NCI-H2081 treated with DMSO at 0.1 percent for 48 hours (cell line): ENCODE measurements around the gene PLEKHA6.

Experiments used
- DNase-seq: peaks from one replicate; lab custom pipeline; 2025; lab: John Stamatoyannopoulos, UW

Gene PLEKHA6

DNA sequence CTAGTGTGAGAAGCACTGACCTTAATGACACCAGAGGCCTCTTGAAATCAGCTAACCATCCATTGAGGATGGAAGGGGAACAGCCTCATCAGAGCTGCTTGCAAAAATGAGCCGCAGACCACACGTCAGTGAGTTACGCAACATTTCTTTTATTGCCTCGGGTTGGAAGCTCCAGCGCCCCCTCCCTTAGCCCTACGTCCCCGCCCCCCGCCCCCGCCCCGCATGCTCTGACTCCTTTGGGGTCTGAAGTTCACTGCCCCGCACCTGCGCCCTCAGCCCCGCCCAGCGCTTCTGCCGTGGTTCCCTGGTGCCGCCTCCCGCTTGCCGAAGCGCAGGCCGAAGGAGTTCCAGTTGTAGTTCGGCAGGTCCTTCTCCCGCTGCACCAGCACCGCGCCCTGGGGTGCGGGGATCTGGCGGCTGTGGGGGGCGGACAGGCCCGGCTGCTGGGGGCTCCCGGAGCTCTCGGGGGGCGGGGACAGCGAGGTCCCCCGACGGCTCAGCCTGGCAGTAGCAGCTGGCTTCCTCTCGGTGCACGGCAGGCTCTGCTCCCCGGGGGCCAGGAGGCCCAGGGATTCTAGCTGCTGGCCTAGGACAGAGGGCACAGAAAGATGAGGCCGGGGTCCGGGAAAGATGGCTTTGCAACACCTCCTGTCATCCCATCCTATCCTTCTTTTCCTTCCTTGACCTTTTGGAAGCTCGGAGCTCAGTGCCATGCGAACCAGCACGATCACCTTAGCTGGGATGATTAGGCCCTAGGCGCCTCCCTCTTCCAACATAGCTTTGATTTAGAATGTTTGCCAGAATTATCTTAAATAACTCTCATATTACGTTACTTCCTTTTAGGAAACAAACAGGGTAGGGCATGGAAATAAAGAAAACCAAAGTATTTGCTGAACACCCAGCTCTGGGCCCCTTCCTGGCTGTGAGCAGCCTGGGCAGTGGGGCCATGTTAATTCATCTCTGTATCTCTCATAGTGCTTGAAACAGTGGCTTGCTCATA lies 169.2 kb downstream of the PLEKHA6 start:
- DNase-seq, result no peak

DNA sequence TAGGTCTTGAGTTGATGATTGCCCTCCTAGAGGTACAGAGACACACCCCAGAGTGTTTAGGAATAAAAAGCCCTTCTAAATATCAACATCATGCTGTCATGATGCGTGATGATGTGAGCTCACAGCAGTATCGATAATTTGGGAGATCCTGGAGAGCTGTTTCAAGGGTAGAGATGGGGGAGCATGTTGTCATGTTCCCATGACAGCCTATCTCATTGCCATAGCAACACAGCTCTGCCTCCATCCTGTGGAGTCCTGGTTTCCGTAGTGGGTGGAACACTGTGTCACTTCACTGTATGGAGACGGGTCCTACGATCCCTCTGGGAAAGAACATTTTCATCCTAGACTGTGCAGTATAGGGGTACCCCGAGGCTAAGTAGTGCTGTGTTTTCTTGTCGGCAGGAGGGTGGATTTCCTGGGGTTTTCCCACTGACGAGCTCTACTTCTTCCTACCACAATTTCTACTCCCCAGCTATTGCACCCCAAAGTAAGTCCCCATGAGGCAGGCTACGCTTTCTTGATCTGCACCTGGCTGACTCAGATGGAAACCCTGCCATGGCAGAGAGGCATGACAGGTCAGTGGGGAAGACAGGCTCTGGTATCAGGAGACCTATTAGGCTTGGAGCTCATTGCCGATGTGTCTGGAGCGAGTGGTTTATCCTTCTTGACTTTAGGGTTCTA lies 170.6 kb downstream of the PLEKHA6 start:
- DNase-seq, result no peak

DNA sequence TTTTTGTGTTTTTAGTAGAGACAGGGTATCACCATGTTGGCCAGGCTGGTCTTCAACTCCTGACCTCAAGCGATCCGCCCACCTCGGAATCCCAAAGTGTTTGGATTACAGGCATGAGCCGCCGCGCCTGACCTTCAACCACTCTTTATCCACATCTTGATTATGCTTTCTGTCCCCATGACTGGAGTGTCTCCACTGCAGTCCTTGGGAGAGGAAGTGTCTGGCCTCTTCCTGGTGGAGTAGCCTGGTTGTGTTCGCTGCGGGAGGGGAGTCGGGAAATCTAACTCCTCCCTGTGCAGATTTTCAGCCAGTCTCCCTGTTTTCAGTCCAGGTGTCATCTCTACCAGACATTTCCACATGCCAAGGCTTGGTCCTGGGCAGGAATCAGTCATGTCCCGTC lies 173.1 kb downstream of the PLEKHA6 start:
- no peak for DNase-seq

DNA sequence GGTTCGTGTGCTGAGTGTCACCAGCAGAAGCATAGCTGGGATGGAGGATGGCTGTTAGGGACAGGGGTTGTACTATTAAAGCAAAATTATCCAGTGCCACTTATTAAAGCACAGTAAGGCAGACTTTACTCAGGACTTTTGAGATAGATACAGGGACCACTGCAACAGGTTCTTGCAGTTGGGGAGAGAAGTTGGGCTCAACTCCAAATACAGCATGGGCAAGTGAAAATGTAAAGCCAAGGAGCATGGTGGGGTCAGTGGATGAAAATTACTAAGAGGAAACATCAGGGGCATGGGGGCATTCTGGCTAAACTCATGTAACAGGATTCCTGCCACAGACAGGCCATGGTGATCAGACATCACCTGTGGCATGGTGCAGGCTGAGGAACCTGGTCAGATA lies 178.6 kb downstream of the PLEKHA6 start:
- DNase-seq, result no peak

DNA sequence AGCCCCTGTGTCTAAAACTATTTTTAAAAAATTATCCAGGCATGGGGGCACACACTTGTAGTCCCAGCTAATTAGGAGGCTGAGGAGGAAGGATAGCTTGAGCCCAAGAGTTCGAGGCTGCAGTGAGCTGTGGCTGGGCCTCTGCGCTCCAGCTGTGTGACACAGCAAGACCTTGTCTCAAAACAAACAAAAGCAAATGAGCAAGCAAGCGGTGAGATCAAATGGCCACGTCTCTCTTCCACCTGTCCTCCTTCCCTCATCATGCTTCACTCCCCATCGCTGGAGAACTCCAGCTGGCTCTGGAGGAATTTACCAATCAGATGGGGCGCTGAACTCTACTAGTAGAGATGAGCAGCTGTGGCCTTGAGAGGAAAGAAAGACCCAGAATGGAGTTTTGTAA lies 179.6 kb downstream of the PLEKHA6 start:
- no peak for DNase-seq

DNA sequence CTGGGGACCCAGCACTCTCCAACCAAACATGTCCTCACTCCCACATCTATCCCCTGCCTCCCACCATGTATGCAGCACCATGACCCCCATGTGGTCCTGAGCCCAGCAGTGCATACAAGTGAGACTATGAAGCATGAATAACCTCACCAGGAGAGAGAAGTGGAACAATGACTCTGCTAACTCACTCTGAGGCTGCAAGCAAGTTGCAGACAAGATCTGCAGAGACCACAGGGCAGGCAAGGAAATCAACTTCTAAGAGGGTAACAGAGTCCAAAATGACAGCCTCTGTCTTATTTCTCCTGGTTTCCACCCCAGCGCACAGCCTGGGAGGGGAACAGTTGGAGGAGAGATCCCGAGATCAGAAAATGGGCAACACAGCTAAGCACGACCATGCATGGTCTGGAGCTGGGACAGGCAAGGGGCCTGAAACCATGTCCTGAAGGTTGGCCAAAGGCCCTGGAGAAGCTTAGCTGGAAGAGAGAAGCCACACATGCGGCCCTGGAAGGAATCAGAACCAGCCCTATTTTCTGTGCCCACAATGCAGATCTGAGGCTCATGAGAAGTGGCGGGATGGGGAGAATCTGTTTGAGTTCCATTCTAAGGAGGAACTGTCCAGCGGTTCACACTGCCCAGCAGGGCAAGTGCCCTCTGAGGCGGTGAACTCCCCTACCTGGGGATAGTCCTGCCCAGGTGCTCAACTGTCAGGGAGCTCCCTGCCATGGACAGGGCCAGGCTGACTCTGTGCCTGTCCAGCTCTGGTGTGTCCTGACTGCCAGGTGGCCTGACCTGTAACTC lies 181.0 kb downstream of the PLEKHA6 start:
- no peak for DNase-seq

DNA sequence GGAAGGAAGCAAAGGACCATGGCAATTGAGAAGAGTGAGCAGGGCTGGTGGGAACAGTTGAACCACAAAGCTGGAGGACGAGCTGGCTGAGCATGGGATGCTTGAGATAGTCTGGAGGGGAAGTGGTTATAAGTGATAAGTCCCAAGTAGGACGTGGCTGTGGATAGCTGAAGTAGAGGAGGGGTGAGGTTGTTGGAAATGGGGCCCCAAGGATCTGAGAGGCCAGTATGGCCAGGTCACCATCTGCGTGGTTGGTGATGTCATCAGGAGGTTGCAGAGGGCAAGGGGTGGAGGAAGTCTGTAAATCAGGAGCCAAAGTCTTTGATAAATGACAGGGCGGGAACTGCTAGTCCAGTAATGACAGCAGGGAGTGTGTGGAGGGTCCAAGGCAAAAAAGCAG lies 182.6 kb downstream of the PLEKHA6 start:
- no peak for DNase-seq

DNA sequence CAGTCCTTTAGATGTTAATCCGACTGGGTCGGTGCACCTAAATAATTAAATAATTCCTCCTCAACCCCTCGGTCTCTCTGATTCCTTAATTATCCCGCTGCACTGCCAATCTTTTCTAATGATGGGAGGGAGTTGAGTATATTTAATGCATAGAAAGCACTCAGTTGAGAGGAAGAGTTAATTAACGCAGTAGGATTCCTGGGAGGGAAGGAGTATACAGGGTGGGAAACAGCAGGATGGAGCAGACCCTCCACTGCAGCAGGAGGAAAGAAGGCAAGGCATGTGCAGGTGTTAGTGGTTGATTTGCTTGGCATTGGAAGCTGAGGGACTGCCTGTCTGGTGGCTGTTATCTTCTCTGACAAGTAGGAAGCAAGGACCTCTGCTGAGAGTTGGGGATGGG lies 183.7 kb downstream of the PLEKHA6 start:
- DNase-seq, result no peak

DNA sequence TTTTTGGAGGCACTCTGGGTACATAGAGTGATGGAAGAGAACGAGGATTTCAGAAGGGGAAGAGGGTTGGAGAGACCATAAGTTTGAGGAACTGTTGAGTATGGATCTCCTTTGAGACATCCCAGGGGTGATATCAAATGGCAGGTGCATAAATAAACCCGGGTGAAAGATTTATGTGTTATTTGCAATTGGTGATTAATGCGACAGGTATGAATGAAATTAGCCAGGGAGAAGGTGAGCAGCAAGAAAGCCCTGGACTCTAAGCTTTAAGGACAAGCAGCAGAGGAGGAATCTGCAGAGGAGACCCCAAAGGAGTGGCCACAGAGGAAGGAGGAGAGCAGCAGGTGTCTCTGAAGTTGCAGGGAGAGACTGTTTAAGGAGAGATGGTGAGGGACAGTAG lies 184.8 kb downstream of the PLEKHA6 start:
- no peak for DNase-seq

DNA sequence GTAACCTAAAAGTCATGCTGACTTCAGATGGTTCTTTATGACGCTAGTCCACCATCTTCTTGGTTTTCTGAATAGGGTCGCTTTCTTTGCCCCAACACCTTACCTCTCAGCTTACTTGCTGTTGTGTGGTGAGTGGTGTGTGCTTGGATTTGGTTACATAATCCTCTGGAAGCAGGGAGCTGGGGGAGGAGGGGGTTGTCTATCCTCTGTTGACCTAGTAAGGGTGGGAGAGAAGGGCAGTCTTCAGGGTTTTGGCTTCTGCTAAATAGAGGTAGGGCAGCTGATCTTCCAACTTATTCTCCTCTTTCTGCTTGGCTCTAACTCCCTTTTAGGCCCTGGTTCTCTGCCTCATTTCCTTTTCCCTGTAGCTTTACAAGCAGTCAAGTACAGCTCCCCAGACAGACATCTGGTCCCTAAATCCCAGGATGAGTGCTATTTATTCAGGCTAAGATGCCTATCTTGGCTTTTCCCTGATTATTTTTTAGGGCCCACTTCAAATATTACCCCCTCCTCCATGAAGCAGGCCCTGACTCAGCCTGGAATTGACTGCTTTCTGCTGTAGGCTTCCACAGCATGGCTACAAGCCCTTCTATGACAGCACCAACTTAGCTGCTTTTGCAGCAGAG lies 187.2 kb downstream of the PLEKHA6 start:
- no peak for DNase-seq

DNA sequence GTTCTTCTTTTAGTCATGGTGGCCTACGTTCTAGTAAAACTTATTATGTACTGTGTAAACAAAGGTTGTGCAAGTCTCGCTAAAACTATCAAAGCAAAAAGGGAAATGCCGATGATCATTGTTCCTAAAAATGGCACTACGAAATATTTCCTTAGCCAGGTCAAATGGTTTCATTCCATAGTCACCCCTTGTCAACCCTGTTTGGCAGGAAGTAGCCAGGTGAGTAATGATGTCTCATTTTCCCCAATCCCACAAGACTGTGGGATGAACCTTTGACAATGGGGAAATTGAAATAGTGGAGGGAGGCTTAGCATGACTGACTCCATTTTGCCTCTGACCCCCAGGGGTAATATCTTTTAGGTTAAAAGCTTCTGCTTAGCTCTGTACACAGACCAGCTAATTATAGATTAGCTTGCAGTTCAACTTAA lies 188.0 kb downstream of the PLEKHA6 start:
- DNase-seq, result no peak

DNA sequence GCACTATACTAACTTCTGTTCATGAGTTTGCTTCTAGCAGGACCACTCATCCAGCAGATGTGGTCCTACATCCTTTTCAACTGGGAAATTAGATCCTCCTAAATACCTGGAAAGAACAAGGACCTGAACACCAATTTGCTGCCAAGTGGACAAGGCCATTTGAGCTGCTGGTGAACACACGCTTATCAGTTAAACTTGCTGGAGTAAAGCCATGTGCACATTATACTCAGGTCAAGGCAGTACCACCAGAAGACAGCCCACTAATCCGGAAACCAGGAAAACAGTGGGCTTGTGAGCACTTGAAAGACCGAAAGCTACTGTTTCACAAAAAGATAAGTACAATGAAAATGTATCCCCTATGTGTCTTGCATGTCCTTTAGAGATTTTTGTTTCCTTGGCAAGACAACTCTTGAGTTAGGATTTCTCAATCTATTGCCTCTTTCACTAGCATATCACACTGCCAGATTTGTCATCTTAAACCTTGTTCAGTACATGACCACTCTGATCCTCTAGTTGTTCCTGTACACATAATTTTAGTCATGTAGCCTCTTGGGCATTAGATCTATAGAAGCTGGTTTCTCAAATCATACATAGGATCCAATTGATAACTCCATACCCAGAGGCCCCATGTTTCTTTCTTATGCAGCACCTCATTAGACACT lies 189.1 kb downstream of the PLEKHA6 start:
- no peak for DNase-seq

DNA sequence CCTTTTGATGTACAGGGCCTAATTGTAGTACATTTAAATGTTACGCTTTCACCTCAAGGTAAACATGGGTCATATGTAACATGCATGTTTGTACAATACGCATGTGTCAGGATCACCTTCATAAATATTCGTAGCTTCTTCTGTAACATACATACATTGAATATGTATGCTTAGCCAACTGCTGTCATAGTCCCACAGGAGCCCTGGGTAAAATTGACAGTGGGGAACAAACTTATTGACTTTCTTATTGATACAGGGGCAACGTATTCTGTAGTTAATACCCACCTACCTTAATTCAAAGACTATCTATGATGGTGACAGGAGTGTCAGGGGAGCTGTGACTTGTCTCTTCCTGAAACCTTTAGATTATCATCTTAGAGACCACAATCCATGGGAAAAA lies 189.9 kb downstream of the PLEKHA6 start:
- no peak for DNase-seq
